Spleen (tissue), 11 donors: ENCODE data around the gene C2orf72. TPM values are rescaled to one million over a fixed set of nuclear protein-coding genes. Genes with fewer than 3 reads are reported as not detected.

Experiments used
- DNase-seq: peaks from one replicate; pipeline ENCODE4 v3.0.0-alpha.2; 2020
- H3K27ac ChIP-seq, 8 donors: fragments of 200-600 bp; sonication (generic) in 7 of 8; 1 replicate in 4 of 8; 2 replicates in 4 of 8; pipeline versions ENCODE4 v1.5.0 to v1.8.0; 2016 to 2021; ENCODE audit warnings: inconsistent platforms in 4 of 8, mild to moderate bottlenecking in 4 of 8, moderate library complexity in 1 of 8
- H3K27me3 ChIP-seq, 7 donors: fragments of 200-600 bp; sonication (generic) in 6 of 7; replicated peaks in 1 of 7; 1 replicate in 4 of 7; 2 replicates in 3 of 7; pipeline versions ENCODE4 v1.5.0 to v1.8.0; 2016 to 2021; ENCODE audit warnings: inconsistent platforms in 3 of 7, mild to moderate bottlenecking in 1 of 7
- H3K36me3 ChIP-seq, 6 donors: fragments of 200-600 bp; sonication (generic) in 5 of 6; 1 replicate in 4 of 6; 2 replicates in 2 of 6; pipeline versions ENCODE4 v1.5.0 to v1.8.0; 2016 to 2021; ENCODE audit warnings: inconsistent platforms in 2 of 6
- H3K4me1 ChIP-seq, 6 donors: fragments of 200-600 bp; sonication (generic) in 5 of 6; 1 replicate in 3 of 6; 2 replicates in 3 of 6; pipeline versions ENCODE4 v1.5.0 to v1.8.0; 2016 to 2021; ENCODE audit warnings: inconsistent platforms in 3 of 6
- H3K4me3 ChIP-seq, 8 donors: fragments of 200-600 bp; sonication (generic) in 7 of 8; 1 replicate in 4 of 8; 2 replicates in 4 of 8; pipeline versions ENCODE4 v1.5.0 to v1.8.0; 2016 to 2021; ENCODE audit warnings: inconsistent platforms in 4 of 8, mild to moderate bottlenecking in 4 of 8, moderate library complexity in 2 of 8
- H3K9me3 ChIP-seq, 8 donors: fragments of 200-600 bp; sonication (generic) in 7 of 8; 1 replicate in 4 of 8; 2 replicates in 4 of 8; pipeline versions ENCODE4 v1.5.0 to v1.8.0; 2016 to 2021; ENCODE audit warnings: inconsistent platforms in 4 of 8
- CTCF ChIP-seq, 11 experiments: fragments of 200-600 bp in 7 of 11; fragments of 450-650 bp in 4 of 11; sonication (generic) in 4 of 11; IDR thresholded peaks in 8 of 11; conservative IDR thresholded peaks in 3 of 11; 1 replicate in 7 of 11; 2 replicates in 4 of 11; pipeline versions ENCODE4 v1.4.0 to v1.8.0; 2016 to 2021; ENCODE audit warnings: antibody characterized with exemption in 11 of 11, inconsistent platforms in 4 of 11, mild to moderate bottlenecking in 1 of 11
- POLR2A ChIP-seq, 3 donors: fragments of 450-650 bp; IDR thresholded peaks; one replicate each; pipeline ENCODE4 v1.5.1; 2017; ENCODE audit warnings: antibody characterized with exemption in 3 of 3, mild to moderate bottlenecking in 1 of 3
- POLR2AphosphoS5 ChIP-seq, 3 donors: sonication (generic); formaldehyde crosslinking; IDR thresholded peaks; one replicate each; pipeline ENCODE4 v1.5.1; 2017; ENCODE audit warnings: antibody characterized with exemption in 3 of 3
- WGBS, 5 donors: extraction: QIAGEN DNeasy Blood & Tissue Kit in 3 of 5; methylation state at CpG; one replicate each; pipeline versions ENCODE4 v1.1.5 to v1.1.7; 2013 to 2018; 5-methylcytosine and 5-hydroxymethylcytosine counted together
- intact Hi-C: fragments of 100-400 bp; cut with DNase I; formaldehyde crosslinking; loops from one replicate; pipeline ENCODE4 v1.15.0; 2023; ENCODE audit warnings: low total_unique reads
- polyA plus RNA-seq, 3 donors: library from polyadenylated mRNA; stranded (reverse); fragments of 200-250 nt; gene quantifications; one replicate each; pipeline ENCODE4 v1.2.1, GENCODE V29; 2013
- total RNA-seq, 7 donors: library from RNA; depleted of rRNA in 3 of 7; stranded (reverse); fragments of >200 nt in 3 of 7; fragmentation: NEBNext Ultra II Directional in 4 of 7; extraction: Animal tissue kit (Norgen Biotek cat#: 25700) in 4 of 7; gene quantifications; one replicate each; pipeline versions ENCODE4 v1.1.0 to v1.2.1, GENCODE V29; 2016 to 2021
- donor health status: healthy with polysubstance abuse.
- donor health status: DM: no; HTN: no; CAD: no; lungs with moderate emphysema.
- donor health status: DM: no; HTN: no; CAD: no.
- donor health status: Bipolar disorder and iron deficiency.
- donor health status: healthy.
- donor health status: DM: no; HTN: no; CAD: no.
- donor health status: DM: yes; HTN: yes; CAD: no.

The C2orf72 gene
- total and polyA plus RNA-seq, 10 donors: not detected

GRCh38 chr2:231034291-231034882, 2.9 kb upstream of the C2orf72 start:
- Histone ChIP-seq H3K36me3 (no peaks in the 10 kb centered on the region), H3K9me3 (no peaks in the 10 kb centered on the region), H3K4me1 (peaks cover 0 to 26% (median 13%) of the 10 kb centered on the region in 6 donors), H3K27ac (no peak overlapping the region), H3K4me3 (no peak overlapping the region), H3K27me3 (peaks cover 3 to 68% (median 40%) of the 10 kb centered on the region in 7 donors)
- TF ChIP-seq POLR2AphosphoS5 (IDR thresholded peaks at IDR 0.05): no peak
- no peak for TF ChIP-seq POLR2A (IDR thresholded peaks at IDR 0.05)
- TF ChIP-seq CTCF (IDR thresholded peaks at IDR 0.05 in 8 of 11, conservative IDR thresholded peaks at IDR 0.05 in 3 of 11): no peak
- intact Hi-C loops: no loop called here
- WGBS, 5 donors: 23 to 36% (median 35%) methylated on average over 4 of the region's 4 CpGs
- DNase-seq: no peak

GRCh38 chr2:231036131-231036530, 1.2 kb upstream of the C2orf72 start:
- TF ChIP-seq CTCF (IDR thresholded peaks at IDR 0.05 in 8 of 11, conservative IDR thresholded peaks at IDR 0.05 in 3 of 11): no peak
- no peak for TF ChIP-seq POLR2AphosphoS5 (IDR thresholded peaks at IDR 0.05)
- no peak for TF ChIP-seq POLR2A (IDR thresholded peaks at IDR 0.05)
- no peaks in the 10 kb centered on the region for H3K36me3 ChIP-seq
- peaks cover 3 to 86% (median 51%) of the 10 kb centered on the region in 7 donors for H3K27me3 ChIP-seq
- no peaks in the 10 kb centered on the region for H3K9me3 ChIP-seq
- H3K4me3 ChIP-seq: no peak overlapping the region
- peaks cover 0 to 26% (median 13%) of the 10 kb centered on the region in 6 donors for H3K4me1 ChIP-seq
- no peak overlapping the region for H3K27ac ChIP-seq
- no peak for DNase-seq
- intact Hi-C loops: no loop called here
- 75 to 87% (median 80%) methylated on average over 3 to 4 of the region's 4 CpGs for WGBS, 5 donors

GRCh38 chr2:231036578-231037106, 681 bp upstream of the C2orf72 start:
- intact Hi-C loops: no loop called here
- no peaks in the 10 kb centered on the region for H3K9me3 ChIP-seq
- no peaks in the 10 kb centered on the region for H3K36me3 ChIP-seq
- TF ChIP-seq POLR2A (IDR thresholded peaks at IDR 0.05): no peak
- TF ChIP-seq CTCF (IDR thresholded peaks at IDR 0.05 in 8 of 11, conservative IDR thresholded peaks at IDR 0.05 in 3 of 11): no peak
- no peak for TF ChIP-seq POLR2AphosphoS5 (IDR thresholded peaks at IDR 0.05)
- WGBS, 5 donors: 62 to 74% (median 64%) methylated on average over 12 of the region's 12 CpGs
- peak overlapping the region in 2 of 8 donors; percentile 20 to 66 for H3K4me3 ChIP-seq
- no peak overlapping the region for H3K27ac ChIP-seq
- H3K4me1 ChIP-seq: peaks cover 0 to 26% (median 13%) of the 10 kb centered on the region in 6 donors
- peaks cover 3 to 91% (median 51%) of the 10 kb centered on the region in 7 donors for H3K27me3 ChIP-seq
- DNase-seq: no peak

GRCh38 chr2:231037731-231038482, 584 bp downstream of the C2orf72 start:
- H3K4me1 ChIP-seq: peaks cover 0 to 26% (median 13%) of the 10 kb centered on the region in 6 donors
- no peak for TF ChIP-seq POLR2A (IDR thresholded peaks at IDR 0.05)
- TF ChIP-seq CTCF (IDR thresholded peaks at IDR 0.05 in 8 of 11, conservative IDR thresholded peaks at IDR 0.05 in 3 of 11): no peak
- no peak for TF ChIP-seq POLR2AphosphoS5 (IDR thresholded peaks at IDR 0.05)
- intact Hi-C loops: no loop called here
- WGBS, 5 donors: 2 to 5% (median 3%) methylated on average over 36 to 104 of the region's 104 CpGs
- DNase-seq: no peak
- no peaks in the 10 kb centered on the region for H3K36me3 ChIP-seq
- no peaks in the 10 kb centered on the region for H3K9me3 ChIP-seq
- no peak overlapping the region for H3K27ac ChIP-seq
- H3K27me3 ChIP-seq: peaks cover 3 to 97% (median 51%) of the 10 kb centered on the region in 7 donors
- peak overlapping the region in 4 of 8 donors; percentile 12 to 66 (median 20) for H3K4me3 ChIP-seq
